Measurements from ENCODE around the gene KRT222. TPM values are rescaled to one million over a fixed set of nuclear protein-coding genes. Genes with fewer than 3 reads are reported as not detected.

The KRT222 gene
- total RNA-seq, 1 experiment from 2014 or later: not detected

DNA sequence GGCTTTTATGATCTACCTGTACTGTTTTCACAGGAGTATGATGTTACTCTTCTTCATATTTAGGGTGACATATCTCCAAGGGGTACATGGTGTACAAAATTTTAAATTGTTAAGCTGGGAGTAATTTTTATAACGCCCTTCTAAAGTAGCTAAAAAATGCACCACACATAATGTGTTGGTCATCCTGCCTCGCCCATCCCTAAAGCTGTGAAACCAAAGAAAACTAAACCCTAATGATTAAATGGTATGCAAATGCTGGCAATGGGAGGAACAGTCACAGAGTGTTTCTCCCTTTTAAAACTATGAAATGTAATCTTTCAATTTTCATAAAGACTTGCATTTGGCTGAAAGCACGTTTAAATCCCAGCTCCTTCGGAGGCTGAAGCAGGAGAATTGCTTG, 40.6 kb upstream of the KRT222 start:
- ATAC-seq: no peak
- no peak overlapping the region for H2AFZ ChIP-seq (ENCODE audit: low read length)
- TF ChIP-seq EZH2 (IDR thresholded peaks at IDR 0.05; ENCODE audit: low read length, unreplicated experiment) (no peak), EZH2phosphoT487 (IDR thresholded peaks at IDR 0.05; ENCODE audit: borderline replicate concordance, low read length) (no peak)
- TF ChIP-seq, protein P1, sequence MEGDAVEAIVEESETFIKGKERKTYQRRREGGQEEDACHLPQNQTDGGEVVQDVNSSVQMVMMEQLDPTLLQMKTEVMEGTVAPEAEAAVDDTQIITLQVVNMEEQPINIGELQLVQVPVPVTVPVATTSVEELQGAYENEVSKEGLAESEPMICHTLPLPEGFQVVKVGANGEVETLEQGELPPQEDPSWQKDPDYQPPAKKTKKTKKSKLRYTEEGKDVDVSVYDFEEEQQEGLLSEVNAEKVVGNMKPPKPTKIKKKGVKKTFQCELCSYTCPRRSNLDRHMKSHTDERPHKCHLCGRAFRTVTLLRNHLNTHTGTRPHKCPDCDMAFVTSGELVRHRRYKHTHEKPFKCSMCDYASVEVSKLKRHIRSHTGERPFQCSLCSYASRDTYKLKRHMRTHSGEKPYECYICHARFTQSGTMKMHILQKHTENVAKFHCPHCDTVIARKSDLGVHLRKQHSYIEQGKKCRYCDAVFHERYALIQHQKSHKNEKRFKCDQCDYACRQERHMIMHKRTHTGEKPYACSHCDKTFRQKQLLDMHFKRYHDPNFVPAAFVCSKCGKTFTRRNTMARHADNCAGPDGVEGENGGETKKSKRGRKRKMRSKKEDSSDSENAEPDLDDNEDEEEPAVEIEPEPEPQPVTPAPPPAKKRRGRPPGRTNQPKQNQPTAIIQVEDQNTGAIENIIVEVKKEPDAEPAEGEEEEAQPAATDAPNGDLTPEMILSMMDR (conservative IDR thresholded peaks at IDR 0.05; ENCODE audit: low read depth, low read length): no peak

DNA sequence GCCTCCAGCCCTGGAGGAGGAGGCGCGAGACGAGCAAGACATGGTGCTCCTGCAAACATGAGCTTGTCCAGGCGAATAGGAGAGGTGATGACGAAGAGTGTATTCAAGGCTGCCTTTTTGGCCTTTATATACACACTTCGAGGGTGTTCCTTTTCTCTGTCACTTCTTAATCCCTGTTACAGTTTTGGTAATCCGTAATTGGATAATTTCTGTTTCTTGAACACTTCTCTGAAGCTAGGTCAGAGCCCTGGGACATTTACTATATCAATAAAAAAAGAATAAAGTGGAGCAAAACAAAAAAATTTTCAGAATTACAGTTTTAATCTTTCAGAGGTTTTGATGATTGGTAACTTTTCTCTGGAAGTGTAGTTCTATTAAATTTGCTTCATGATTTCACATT, 38.7 kb upstream of the KRT222 start, which contains the start of gene KRT24:
KRT24 (minus strand) TSS at position 101 of the 400 bp plus-strand sequence; CDS start at position 42, 59 bp downstream.
- intact Hi-C loops (cut with micrococcal nuclease): no loop called here
- H3K27ac ChIP-seq (ENCODE audit: low read length): no peak within 1 kb of the TSS
- H3K9me2 ChIP-seq (replicated peaks; ENCODE audit: low read length): no peaks in the 10 kb centered on the region
- H3K36me3 ChIP-seq (ENCODE audit: low read depth, low read length): no peaks in the 10 kb centered on the region
- ChIA-PET CTCF (no interaction called here), POLR2A (ENCODE audit: unreplicated experiment) (no interaction called here)
- DNase-seq (no peak), ATAC-seq (no peak)
- no peaks in the 10 kb centered on the region for H3K27me3 ChIP-seq (ENCODE audit: low read length)
- no peaks in the 10 kb centered on the region for H3F3A ChIP-seq (ENCODE audit: low read length, unreplicated experiment)
- no peaks in the 10 kb centered on the region for H3K9me3 ChIP-seq (ENCODE audit: low read length)
- H3K4me1 ChIP-seq (ENCODE audit: insufficient read depth, low read length): no peaks in the 10 kb centered on the region
- H3K79me2 ChIP-seq (ENCODE audit: low read length): no peaks in the 10 kb centered on the region
- H3K9ac ChIP-seq (ENCODE audit: low read length): no peak within 1 kb of the TSS
- BruUV-seq (replicated peaks): no TSS peak
- no peak within 1 kb of the TSS for H3K4me3 ChIP-seq (ENCODE audit: low read length)
- H2AFZ ChIP-seq (ENCODE audit: low read length): no peak within 1 kb of the TSS
- TF ChIP-seq EZH2phosphoT487 (IDR thresholded peaks at IDR 0.05; ENCODE audit: borderline replicate concordance, low read length) (no peak), EZH2 (IDR thresholded peaks at IDR 0.05; ENCODE audit: low read length, unreplicated experiment) (no peak)
- TF ChIP-seq, protein P1 (conservative IDR thresholded peaks at IDR 0.05; ENCODE audit: low read depth, low read length): no peak
- no peaks in the 10 kb centered on the region for H4K20me1 ChIP-seq (ENCODE audit: low read length)
- no peak within 1 kb of the TSS for H3K4me2 ChIP-seq (ENCODE audit: low read length)

More for the DNA sequence above, 40.6 kb upstream of the KRT222 start:
- H3K9ac ChIP-seq (ENCODE audit: low read length): no peak overlapping the region
- H3F3A ChIP-seq (ENCODE audit: low read length, unreplicated experiment): no peaks in the 10 kb centered on the region
- intact Hi-C loops (cut with micrococcal nuclease): no loop called here
- no peak overlapping the region for H3K4me2 ChIP-seq (ENCODE audit: low read length)
- H4K20me1 ChIP-seq (ENCODE audit: low read length): no peaks in the 10 kb centered on the region
- H3K9me3 ChIP-seq (ENCODE audit: low read length): no peaks in the 10 kb centered on the region
- CTCF ChIA-PET: no interaction called here
- no peaks in the 10 kb centered on the region for H3K4me1 ChIP-seq (ENCODE audit: insufficient read depth, low read length)
- POLR2A ChIA-PET (ENCODE audit: unreplicated experiment): no interaction called here
- no peaks in the 10 kb centered on the region for H3K9me2 ChIP-seq (replicated peaks; ENCODE audit: low read length)
- no peak for DNase-seq
- H3K36me3 ChIP-seq (ENCODE audit: low read depth, low read length): no peaks in the 10 kb centered on the region
- no peaks in the 10 kb centered on the region for H3K79me2 ChIP-seq (ENCODE audit: low read length)
- H3K27ac ChIP-seq (ENCODE audit: low read length): no peak overlapping the region
- H3K27me3 ChIP-seq (ENCODE audit: low read length): no peaks in the 10 kb centered on the region
- BruUV-seq (replicated peaks): no TSS peak
- H3K4me3 ChIP-seq (ENCODE audit: low read length): no peak overlapping the region

DNA sequence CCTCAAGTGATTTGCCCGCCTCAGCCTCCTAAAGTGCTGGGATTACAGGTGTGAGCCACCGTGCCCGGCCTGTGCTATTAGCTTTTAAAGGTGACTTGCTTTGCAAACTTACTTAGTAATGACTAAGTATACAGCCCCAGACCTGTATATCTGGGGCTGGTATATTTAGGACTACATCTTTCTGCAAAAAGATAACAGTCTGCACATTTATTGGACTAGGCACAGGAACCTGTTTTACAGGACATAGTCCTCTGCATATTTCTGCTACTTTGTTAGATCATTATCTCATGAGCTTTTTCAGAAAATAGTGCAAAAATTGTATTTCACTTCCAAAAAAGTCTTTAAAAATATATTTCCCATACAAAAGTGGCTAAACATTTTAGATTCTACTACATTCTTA, 37.3 kb upstream of the KRT222 start:
- CTCF ChIA-PET: no interaction called here
- no peaks in the 10 kb centered on the region for H3K79me2 ChIP-seq (ENCODE audit: low read length)
- no peaks in the 10 kb centered on the region for H3K9me3 ChIP-seq (ENCODE audit: low read length)
- no TSS peak for BruUV-seq (replicated peaks)
- TF ChIP-seq, protein P1 (conservative IDR thresholded peaks at IDR 0.05; ENCODE audit: low read depth, low read length): no peak
- TF ChIP-seq EZH2 (IDR thresholded peaks at IDR 0.05; ENCODE audit: low read length, unreplicated experiment) (no peak), EZH2phosphoT487 (IDR thresholded peaks at IDR 0.05; ENCODE audit: borderline replicate concordance, low read length) (no peak)
- H3K9ac ChIP-seq (ENCODE audit: low read length): no peak overlapping the region
- no peaks in the 10 kb centered on the region for H3K36me3 ChIP-seq (ENCODE audit: low read depth, low read length)
- no peak overlapping the region for H3K4me2 ChIP-seq (ENCODE audit: low read length)
- H3K9me2 ChIP-seq (replicated peaks; ENCODE audit: low read length): no peaks in the 10 kb centered on the region
- POLR2A ChIA-PET (ENCODE audit: unreplicated experiment): no interaction called here
- no peak overlapping the region for H2AFZ ChIP-seq (ENCODE audit: low read length)
- intact Hi-C loops (cut with micrococcal nuclease): no loop called here
- no peak for ATAC-seq
- DNase-seq: peak; percentile 15
- H4K20me1 ChIP-seq (ENCODE audit: low read length): no peaks in the 10 kb centered on the region
- H3F3A ChIP-seq (ENCODE audit: low read length, unreplicated experiment): no peaks in the 10 kb centered on the region
- no peak overlapping the region for H3K4me3 ChIP-seq (ENCODE audit: low read length)
- no peaks in the 10 kb centered on the region for H3K27me3 ChIP-seq (ENCODE audit: low read length)
- H3K27ac ChIP-seq (ENCODE audit: low read length): no peak overlapping the region
- H3K4me1 ChIP-seq (ENCODE audit: insufficient read depth, low read length): no peaks in the 10 kb centered on the region
